SJSA1 (cell line): ENCODE measurements around the gene CST5. TPM values are rescaled to one million over a fixed set of nuclear protein-coding genes. Genes with fewer than 3 reads are reported as not detected.
A peak's percentile ranks its signal among the peaks of the same experiment; 100 is the strongest.
"Not testable (repeated sequence)": the region's sequence is repeated elsewhere in the genome, so short reads cannot be mapped to it uniquely, and the experiment has no call there.

Experiments
- DNase-seq, 2 experiments: peaks; one replicate each; pipeline ENCODE4 v3.0.0-alpha.2; 2015 to 2020; ENCODE audit warnings: low spot score in 2 of 2, low read depth in 1 of 2
- H3K27ac ChIP-seq: fragments of 250-450 bp; sonication (Bioruptor Pico); 2 replicates; pipeline ENCODE4 v1.5.1; 2020; ENCODE audit warnings: mild to moderate bottlenecking, moderate library complexity
- H3K27me3 ChIP-seq: fragments of 250-450 bp; sonication (Bioruptor Pico); replicated peaks from 2 replicates; pipeline ENCODE4 v1.5.1; 2020; ENCODE audit warnings: mild to moderate bottlenecking, moderate library complexity
- H3K36me3 ChIP-seq: fragments of 250-450 bp; sonication (Bioruptor Pico); 2 replicates; pipeline ENCODE4 v1.5.1; 2020; ENCODE audit warnings: mild to moderate bottlenecking
- H3K4me1 ChIP-seq: fragments of 250-450 bp; sonication (Bioruptor Pico); replicated peaks from 2 replicates; pipeline ENCODE4 v1.6.1; 2021; ENCODE audit warnings: mild to moderate bottlenecking
- H3K4me3 ChIP-seq: fragments of 250-450 bp; sonication (Bioruptor Pico); 2 replicates; pipeline ENCODE4 v1.5.1; 2020; ENCODE audit warnings: mild to moderate bottlenecking
- H3K9me3 ChIP-seq: fragments of 250-450 bp; sonication (Bioruptor Pico); replicated peaks from 2 replicates; pipeline ENCODE4 v1.5.1; 2020; ENCODE audit warnings: mild to moderate bottlenecking
- total RNA-seq: library from RNA; depleted of rRNA; stranded (reverse); fragments of >200 nt; shearing (Covaris generic); gene quantifications from 2 replicates; pipeline ENCODE4 v1.2.3, GENCODE V29; 2014

CST5 gene
- total RNA-seq, 1 experiment from 2014 or later = not detected

DNA sequence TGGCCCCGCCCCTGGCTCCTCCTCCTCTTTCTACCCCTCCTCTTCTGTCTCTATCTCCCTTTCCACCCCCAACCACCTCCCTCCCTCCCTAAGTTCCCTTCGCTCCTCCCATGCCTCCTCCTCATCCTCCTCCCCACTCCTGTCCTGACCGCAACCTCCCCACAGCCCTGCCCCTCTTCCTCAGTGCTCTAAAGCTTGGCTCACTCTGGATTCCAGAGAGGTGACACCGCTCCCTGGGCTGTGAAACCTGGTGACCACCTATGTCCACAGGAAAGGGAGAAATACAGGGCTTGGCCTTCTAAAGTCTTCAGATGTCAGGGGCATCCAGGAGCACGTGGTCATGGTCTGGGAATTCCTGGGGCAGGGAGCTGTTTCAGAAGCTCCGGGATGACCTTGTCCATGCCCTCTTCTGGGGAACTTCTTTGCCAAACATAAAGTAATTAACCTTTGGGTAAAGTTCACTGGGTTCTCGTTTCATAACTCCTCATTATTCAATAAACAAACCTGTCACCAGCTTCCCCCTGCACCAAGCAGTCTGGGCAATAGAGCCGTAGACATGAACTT is 345 bp upstream of the CST5 start:
- Histone ChIP-seq H3K4me1 (peaks cover 6% of the 10 kb centered on the region; the same call in 1 of the 2 replicates), H3K27me3 (no peaks in the 10 kb centered on the region), H3K4me3 (no peak overlapping the region), H3K9me3 (no peaks in the 10 kb centered on the region), H3K27ac (no peak overlapping the region), H3K36me3 (no peaks in the 10 kb centered on the region)
- DNase-seq = peak in 1 of 2 experiments; percentile 7

DNA sequence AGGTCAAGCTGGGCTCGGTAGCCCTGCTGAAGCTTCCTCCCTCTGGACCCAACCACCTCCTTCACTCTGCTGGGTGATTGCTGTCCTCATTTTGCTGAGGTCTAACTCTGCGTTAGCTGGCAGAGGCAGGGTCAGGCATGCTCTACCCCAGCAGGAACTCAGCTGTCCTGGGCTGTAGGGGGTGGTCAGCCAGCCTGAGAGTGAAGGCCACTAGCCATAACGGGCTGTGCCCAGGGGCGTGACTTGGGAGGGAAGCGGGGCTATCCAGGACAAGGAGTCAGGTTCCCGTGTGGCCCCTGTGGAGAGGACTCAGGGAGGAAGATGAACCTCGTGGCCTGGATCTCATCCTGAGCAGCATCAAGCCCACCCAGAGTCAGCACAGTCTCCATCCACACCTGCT is 761 bp downstream of the CST5 start:
- Histone ChIP-seq H3K4me3 (no peak overlapping the region), H3K4me1 (peaks cover 6% of the 10 kb centered on the region; the same call in 1 of the 2 replicates), H3K36me3 (no peaks in the 10 kb centered on the region), H3K9me3 (no peaks in the 10 kb centered on the region), H3K27ac (no peak overlapping the region), H3K27me3 (no peaks in the 10 kb centered on the region)
- DNase-seq = no peak

DNA sequence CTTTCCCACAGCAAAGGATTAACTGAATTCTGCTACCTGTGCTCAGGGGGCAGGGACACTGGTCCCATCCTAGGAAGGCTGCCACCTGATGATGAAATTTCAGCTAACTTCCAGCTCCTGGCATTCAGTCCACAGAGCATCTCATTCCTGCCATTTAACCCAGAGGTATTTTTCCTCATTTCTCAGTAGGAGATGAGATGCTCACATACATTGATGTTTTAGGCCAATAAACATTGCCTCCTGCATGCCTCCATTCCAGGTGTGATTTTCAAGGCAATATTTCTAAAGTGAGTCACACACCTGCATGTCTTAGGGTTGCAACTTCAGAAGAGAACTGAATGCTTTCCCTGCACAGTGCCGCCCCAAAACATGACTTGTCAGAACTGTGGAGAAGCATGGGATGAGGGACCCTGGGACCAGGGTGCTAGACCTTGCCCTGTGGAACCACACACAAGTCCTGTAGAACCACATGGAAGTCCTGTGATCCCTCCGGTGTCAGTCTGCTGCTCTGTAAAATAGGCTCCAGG is 1.5 kb downstream of the CST5 start:
- H3K4me1 ChIP-seq, H3K4me3 ChIP-seq, H3K27ac ChIP-seq, H3K27me3 ChIP-seq, H3K9me3 ChIP-seq, H3K36me3 ChIP-seq, DNase-seq: not testable (repeated sequence)

DNA sequence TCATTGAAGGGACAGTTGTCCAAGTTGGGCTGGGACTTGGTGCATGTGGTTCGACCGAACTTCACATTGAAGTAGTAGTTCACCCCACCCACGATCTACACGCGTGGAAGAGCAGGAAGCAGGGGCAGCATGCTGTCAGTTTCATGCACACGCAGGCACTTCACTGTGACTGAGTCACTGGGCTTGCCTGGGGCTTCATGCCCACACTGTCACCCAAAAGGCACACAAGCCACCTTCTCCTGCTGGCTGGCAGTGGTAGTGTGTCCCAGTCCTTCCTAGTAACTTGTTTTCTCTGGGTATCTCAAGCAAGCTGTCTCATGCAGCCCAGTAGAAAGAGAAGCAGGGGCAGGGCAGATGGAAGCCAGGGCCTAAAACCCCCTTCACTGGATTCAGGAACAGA is 2.0 kb downstream of the CST5 start:
- H3K36me3 ChIP-seq = no peaks in the 10 kb centered on the region
- no peak overlapping the region for H3K4me3 ChIP-seq
- H3K27ac ChIP-seq = no peak overlapping the region
- no peak for DNase-seq
- no peaks in the 10 kb centered on the region for H3K27me3 ChIP-seq
- no peaks in the 10 kb centered on the region for H3K9me3 ChIP-seq
- H3K4me1 ChIP-seq = peaks cover 6% of the 10 kb centered on the region; the same call in 1 of the 2 replicates

DNA sequence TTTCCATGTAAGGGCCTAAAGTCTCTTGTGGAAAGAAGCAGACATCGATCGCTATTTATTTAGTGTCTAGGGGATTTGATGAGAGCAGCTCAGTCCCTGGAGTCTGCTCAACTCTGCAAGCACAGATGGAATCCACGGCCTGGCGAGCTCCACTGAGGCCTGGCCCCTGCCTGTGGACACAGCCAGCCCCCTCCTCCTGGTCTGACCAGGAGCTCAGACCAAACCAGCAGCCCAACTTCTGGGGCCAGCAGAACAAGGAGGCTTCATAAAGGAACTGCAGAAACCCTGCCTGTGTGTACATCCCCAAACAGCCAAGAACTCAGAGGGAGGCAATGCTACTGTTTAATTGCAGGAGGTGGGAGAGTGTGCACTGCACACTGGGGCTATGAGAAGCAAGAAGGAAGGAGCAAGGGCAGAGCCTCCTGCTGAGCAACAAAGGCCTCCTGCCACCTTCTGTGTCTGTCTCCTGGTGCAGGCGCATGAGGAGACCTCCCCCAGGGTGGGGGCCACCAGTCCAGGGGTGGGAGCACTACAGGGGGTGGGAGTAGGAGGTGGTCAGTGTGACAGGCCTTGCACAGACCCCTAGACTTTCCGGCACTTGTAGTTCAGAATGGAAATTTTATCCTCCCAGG is 3.8 kb downstream of the CST5 start:
- no peak overlapping the region for H3K27ac ChIP-seq
- peaks cover 6% of the 10 kb centered on the region; the same call in 1 of the 2 replicates for H3K4me1 ChIP-seq
- no peaks in the 10 kb centered on the region for H3K9me3 ChIP-seq
- H3K4me3 ChIP-seq = no peak overlapping the region
- DNase-seq = no peak
- H3K36me3 ChIP-seq = no peaks in the 10 kb centered on the region
- 0 out of 2 replicates have a peak, but pooled peaks cover 3% of the 10 kb centered on the region for H3K27me3 ChIP-seq

DNA sequence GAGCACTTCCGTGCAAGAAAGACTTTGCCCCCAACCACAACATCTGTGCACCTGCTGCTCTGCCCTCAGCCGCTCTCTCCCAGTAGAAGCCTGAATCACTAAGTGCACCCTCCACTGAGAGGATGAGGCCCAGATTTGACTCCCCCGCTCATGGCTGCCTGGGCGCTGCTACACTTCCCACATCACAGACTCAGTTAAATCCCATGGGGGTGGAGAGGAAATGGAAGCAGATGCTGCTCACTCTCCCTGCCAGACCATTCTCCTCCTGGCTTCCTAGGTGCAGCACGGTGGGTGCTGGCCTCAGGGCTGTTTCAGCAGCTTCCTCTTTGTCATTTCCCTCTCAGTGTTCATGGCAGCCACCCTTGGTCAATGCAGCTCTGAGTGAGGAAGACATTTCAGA is 4.8 kb downstream of the CST5 start:
- no peak overlapping the region for H3K27ac ChIP-seq
- H3K36me3 ChIP-seq = no peaks in the 10 kb centered on the region
- H3K4me3 ChIP-seq = no peak overlapping the region
- H3K9me3 ChIP-seq = no peaks in the 10 kb centered on the region
- 0 out of 2 replicates have a peak, but pooled peaks cover 3% of the 10 kb centered on the region for H3K27me3 ChIP-seq
- DNase-seq = no peak
- H3K4me1 ChIP-seq = peaks cover under 1% of the 10 kb centered on the region; the same call in 1 of the 2 replicates

DNA sequence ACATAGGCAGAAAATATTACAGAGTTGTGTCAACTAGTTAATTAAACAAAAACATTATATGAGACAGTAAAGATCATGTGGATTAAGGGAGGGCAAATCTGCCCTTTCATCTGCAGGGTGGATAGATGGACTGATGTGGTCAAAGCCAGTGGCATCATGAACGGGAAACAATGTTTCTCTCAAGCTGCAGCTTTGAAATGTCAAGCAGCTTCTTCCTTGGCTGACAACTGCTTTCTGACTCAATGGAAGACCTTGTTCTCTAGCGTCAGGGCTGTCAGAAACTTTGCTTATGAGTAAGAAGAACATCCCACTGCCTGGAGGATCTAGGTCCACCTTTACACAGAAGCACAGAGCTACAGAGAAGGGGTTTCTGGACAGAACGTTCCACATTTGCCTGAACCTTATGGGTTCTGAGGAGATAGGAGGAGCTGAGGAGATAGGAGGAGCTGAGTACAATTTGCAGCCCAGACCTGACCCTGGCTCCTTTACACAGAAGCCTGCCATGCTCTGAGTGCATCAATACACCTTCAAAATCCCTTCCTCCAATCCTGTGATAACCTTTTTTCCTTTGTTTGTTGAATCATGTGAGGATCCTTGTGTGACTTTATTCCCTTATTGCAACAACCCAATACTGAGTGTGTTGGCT is 6.1 kb downstream of the CST5 start:
- Histone ChIP-seq H3K27ac (no peak overlapping the region), H3K4me3 (no peak overlapping the region), H3K4me1 (no peaks in the 10 kb centered on the region), H3K27me3 (0 out of 2 replicates have a peak, but pooled peaks cover 3% of the 10 kb centered on the region), H3K9me3 (no peaks in the 10 kb centered on the region), H3K36me3 (no peaks in the 10 kb centered on the region)
- no peak for DNase-seq

DNA sequence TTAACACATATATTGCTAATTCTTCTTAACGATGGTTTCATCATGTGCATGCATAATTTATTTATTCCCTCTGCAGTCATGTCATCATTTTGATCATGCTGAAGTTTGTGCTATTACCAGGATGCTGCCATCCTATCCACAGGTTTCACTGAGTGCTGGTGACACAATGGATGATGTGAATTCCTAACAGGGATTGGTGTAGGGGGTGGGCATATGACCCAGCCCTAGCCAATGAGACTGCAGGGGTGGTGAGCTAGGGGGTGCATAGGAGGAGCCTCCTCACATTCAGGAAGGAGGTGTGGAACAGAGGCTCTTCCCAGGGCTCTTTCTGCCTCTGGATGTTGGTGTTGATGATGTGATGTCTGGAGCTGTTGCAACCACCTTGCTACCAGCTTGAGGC is 7.5 kb downstream of the CST5 start:
- DNase-seq = no peak
- Histone ChIP-seq H3K36me3 (no peaks in the 10 kb centered on the region), H3K27ac (no peak overlapping the region), H3K4me3 (no peak overlapping the region), H3K4me1 (no peaks in the 10 kb centered on the region), H3K9me3 (no peaks in the 10 kb centered on the region), H3K27me3 (0 out of 2 replicates have a peak, but pooled peaks cover 3% of the 10 kb centered on the region)

DNA sequence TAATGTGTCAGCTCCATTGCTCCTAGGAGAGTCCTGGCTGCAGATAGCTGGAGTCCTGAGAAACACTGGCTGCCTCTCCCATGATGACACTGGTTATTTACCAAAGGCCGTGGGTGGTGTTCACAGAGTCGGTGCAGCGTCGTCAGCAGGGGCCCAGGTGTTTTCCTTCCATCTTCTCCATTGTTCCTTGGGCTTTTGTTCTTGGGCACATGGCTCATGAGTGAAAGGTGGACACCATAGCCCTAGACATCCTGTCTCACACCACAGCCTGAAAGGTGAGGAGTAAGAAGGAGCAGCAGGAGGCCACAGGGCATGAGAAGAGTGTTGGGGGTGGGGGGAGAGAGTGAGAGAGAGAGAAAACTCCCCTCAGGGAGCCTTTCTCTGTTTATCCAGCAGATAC is 9.1 kb downstream of the CST5 start:
- 0 out of 2 replicates have a peak, but pooled peaks cover 3% of the 10 kb centered on the region for H3K27me3 ChIP-seq
- H3K36me3 ChIP-seq = no peaks in the 10 kb centered on the region
- no peaks in the 10 kb centered on the region for H3K4me1 ChIP-seq
- H3K27ac ChIP-seq = no peak overlapping the region
- no peak overlapping the region for H3K4me3 ChIP-seq
- DNase-seq = no peak
- H3K9me3 ChIP-seq = no peaks in the 10 kb centered on the region

DNA sequence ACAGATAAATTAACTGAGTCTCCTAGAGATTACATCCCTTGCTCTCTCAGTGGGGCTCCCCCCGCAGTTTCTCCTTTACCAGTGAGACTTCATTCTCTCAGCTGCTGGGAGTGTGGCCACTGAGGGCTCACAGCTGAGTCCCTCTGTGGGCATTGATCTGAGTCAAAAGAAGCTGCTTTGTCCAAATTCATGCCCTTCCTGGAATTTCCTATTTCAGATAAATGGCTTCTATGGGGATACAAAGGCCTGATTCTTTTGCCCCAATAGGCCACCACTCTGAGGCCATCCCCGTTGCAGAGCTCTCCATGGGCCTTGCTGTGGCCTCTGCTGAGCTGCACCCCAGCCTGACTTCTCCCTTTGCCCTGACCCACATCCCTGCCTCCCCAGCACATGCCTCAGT is 10.0 kb downstream of the CST5 start:
- H3K27ac ChIP-seq = no peak overlapping the region
- H3K4me3 ChIP-seq = no peak overlapping the region
- 0 out of 2 replicates have a peak, but pooled peaks cover 3% of the 10 kb centered on the region for H3K27me3 ChIP-seq
- H3K36me3 ChIP-seq = no peaks in the 10 kb centered on the region
- no peaks in the 10 kb centered on the region for H3K9me3 ChIP-seq
- no peaks in the 10 kb centered on the region for H3K4me1 ChIP-seq
- no peak for DNase-seq

DNA sequence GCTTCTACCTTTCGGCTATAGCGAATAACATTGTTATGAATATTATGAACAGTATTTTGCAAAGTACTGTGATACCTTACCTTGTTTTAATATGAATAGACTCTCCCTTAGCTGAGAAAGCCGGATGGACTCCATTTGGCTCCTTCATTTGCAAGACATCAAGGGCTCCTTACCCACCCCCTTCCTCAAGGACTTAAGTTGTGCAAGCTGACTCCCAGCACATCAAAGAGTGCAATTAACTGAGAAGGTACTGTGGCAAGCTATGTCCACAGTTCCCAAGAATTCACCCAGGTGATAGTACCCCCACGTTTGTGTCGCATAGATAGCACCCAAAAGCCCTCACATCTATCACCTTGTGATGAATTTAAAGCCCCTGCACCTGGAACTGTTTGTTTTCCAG is 11.2 kb downstream of the CST5 start:
- no peak overlapping the region for H3K27ac ChIP-seq
- H3K9me3 ChIP-seq = no peaks in the 10 kb centered on the region
- no peaks in the 10 kb centered on the region for H3K4me1 ChIP-seq
- H3K27me3 ChIP-seq = 0 out of 2 replicates have a peak, but pooled peaks cover 3% of the 10 kb centered on the region
- DNase-seq = no peak
- no peak overlapping the region for H3K4me3 ChIP-seq
- no peaks in the 10 kb centered on the region for H3K36me3 ChIP-seq

DNA sequence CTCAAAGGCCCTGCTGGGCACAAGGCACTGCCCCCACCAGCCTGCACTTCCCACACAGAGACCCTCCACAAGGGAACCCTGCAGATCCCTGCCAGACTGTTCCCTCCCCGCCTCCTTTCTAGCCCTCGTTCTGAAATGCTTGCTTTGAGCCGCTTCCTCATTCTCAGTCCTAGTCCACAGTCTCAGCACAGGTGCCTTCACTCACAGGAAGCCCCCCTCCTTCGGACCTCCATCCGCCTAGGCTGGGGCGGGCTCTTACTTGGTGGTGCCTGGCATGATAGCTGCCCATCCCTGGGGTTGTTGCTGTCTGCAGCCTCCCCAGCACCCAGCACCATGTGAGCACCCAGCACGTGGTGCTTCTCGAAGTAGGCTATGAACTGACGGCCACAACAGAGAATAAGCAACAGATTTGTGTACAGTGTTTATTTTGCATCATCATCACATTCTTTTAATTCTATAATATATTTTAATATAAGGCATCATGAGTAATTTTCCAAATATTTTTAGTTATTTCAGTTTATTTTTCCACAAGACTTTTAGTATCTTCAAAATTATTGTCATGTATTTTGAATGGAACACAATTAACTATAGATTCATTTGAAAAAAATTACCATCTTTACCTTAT is 12.3 kb downstream of the CST5 start:
- Histone ChIP-seq H3K4me1 (no peaks in the 10 kb centered on the region), H3K9me3 (no peaks in the 10 kb centered on the region), H3K4me3 (no peak overlapping the region), H3K27ac (no peak overlapping the region), H3K36me3 (no peaks in the 10 kb centered on the region), H3K27me3 (0 out of 2 replicates have a peak, but pooled peaks cover 3% of the 10 kb centered on the region)
- DNase-seq = no peak

DNA sequence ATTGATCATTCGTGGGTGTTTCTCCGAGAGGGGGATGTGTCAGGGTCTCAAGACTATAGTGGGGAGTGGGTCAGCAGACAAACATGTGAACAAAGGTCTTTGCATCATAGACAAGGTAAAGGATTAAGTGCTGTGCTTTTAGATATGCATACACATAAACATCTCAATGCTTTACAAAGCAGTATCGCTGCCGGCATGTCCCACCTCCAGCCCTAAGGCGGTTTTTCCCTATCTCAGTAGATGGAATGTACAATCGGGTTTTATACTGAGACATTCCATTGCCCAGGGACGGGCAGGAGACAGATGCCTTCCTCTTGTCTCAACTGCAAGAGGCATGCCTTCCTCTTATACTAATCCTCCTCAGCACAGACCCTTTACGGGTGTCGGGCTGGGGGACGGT is 18.8 kb downstream of the CST5 start:
- H3K27me3 ChIP-seq, DNase-seq, H3K27ac ChIP-seq, H3K9me3 ChIP-seq, H3K4me3 ChIP-seq, H3K36me3 ChIP-seq, H3K4me1 ChIP-seq: not testable (repeated sequence)
